ENCODE measurements around the gene RANBP17. TPM values are rescaled to one million over a fixed set of nuclear protein-coding genes. Genes with fewer than 3 reads are reported as not detected.
A peak's percentile ranks its signal among the peaks of the same experiment; 100 is the strongest.

The RANBP17 gene
- total RNA-seq, 2 experiments from 2014 or later, result not detected

- no peaks in the 10 kb centered on the region for H3K9me3 Mint-ChIP-seq
- ChIA-PET CTCF (no interaction called here), POLR2A (no interaction called here)
- no peaks in the 10 kb centered on the region for H3K36me3 ChIP-seq (ENCODE audit: insufficient read depth, low read length)
- peaks cover 55% of the 10 kb centered on the region for H3K27me3 Mint-ChIP-seq
- H3K4me3 Mint-ChIP-seq, result no peak overlapping the region
- H3K27ac Mint-ChIP-seq, result no peak overlapping the region
- H3K27ac ChIP-seq (ENCODE audit: low read depth in 1 of 2, low read length in 2 of 2), result no peak overlapping the region
- DNase-seq (no peak), ATAC-seq (ENCODE audit: poor library complexity) (no peak)
- no peak overlapping the region for H3K4me3 ChIP-seq (ENCODE audit: low read length)
- peaks cover 0 to 8% of the 10 kb centered on the region in 2 experiments for H3K27me3 ChIP-seq (ENCODE audit: control insufficient read depth in 1 of 2, insufficient read depth in 2 of 2, low read length in 2 of 2)
- no peak for TF ChIP-seq CTCF (IDR thresholded peaks at IDR 0.05)
- no peaks in the 10 kb centered on the region for H3K4me1 ChIP-seq (ENCODE audit: insufficient read depth, low read length)
- no peaks in the 10 kb centered on the region for H3K4me1 Mint-ChIP-seq (ENCODE audit: low read depth)
- no peaks in the 10 kb centered on the region for H3K9me3 ChIP-seq (ENCODE audit: control insufficient read depth in 1 of 2, insufficient read depth in 1 of 2, low read length in 2 of 2)
- intact Hi-C loops (cut with DNase I, micrococcal nuclease), result loop anchor here in 1 of 2 experiments (10.0 kb wide), 1 partner anchor 125 kb away; no protein-coding TSS in a partner anchor
- no peaks in the 10 kb centered on the region for H3K36me3 Mint-ChIP-seq (ENCODE audit: low read depth)
Measured at GRCh38 chr5:171330021-171330420, 468.2 kb downstream of the RANBP17 start.

GRCh38 chr5:171335616-171336015, 473.8 kb downstream of the RANBP17 start:
- Mint-ChIP-seq H3K36me3 (ENCODE audit: low read depth) (no peaks in the 10 kb centered on the region), H3K4me3 (no peak overlapping the region), H3K27me3 (peaks cover 50% of the 10 kb centered on the region), H3K27ac (no peak overlapping the region), H3K9me3 (no peaks in the 10 kb centered on the region), H3K4me1 (ENCODE audit: low read depth) (peaks cover 11% of the 10 kb centered on the region)
- Histone ChIP-seq H3K4me1 (ENCODE audit: insufficient read depth, low read length) (peaks cover 9% of the 10 kb centered on the region), H3K9me3 (ENCODE audit: control insufficient read depth in 1 of 2, insufficient read depth in 1 of 2, low read length in 2 of 2) (no peaks in the 10 kb centered on the region), H3K27ac (ENCODE audit: low read depth in 1 of 2, low read length in 2 of 2) (no peak overlapping the region), H3K36me3 (ENCODE audit: insufficient read depth, low read length) (no peaks in the 10 kb centered on the region), H3K27me3 (ENCODE audit: control insufficient read depth in 1 of 2, insufficient read depth in 2 of 2, low read length in 2 of 2) (peaks cover 16 to 26% of the 10 kb centered on the region in 2 experiments), H3K4me3 (ENCODE audit: low read length) (no peak overlapping the region)
- ChIA-PET POLR2A (no interaction called here), CTCF (no interaction called here)
- ATAC-seq (ENCODE audit: poor library complexity), result no peak
- DNase-seq, result no peak
- intact Hi-C loops (cut with DNase I, micrococcal nuclease), result loop anchor here in 1 of 2 experiments (10.0 kb wide), 1 partner anchor 131 kb away; no protein-coding TSS in a partner anchor
- TF ChIP-seq CTCF (IDR thresholded peaks at IDR 0.05), result no peak

- CTCF ChIA-PET, result no interaction called here
- peaks cover 51% of the 10 kb centered on the region for H3K27me3 Mint-ChIP-seq
Measured at GRCh38 chr5:171336521-171337209, 474.8 kb downstream of the RANBP17 start.

More at GRCh38 chr5:171336521-171337209, 474.8 kb downstream of the RANBP17 start:
- no peak overlapping the region for H3K27ac ChIP-seq (ENCODE audit: low read depth in 1 of 2, low read length in 2 of 2)
- H3K36me3 Mint-ChIP-seq (ENCODE audit: low read depth), result no peaks in the 10 kb centered on the region
- peaks cover 9% of the 10 kb centered on the region for H3K4me1 ChIP-seq (ENCODE audit: insufficient read depth, low read length)
- H3K4me3 ChIP-seq (ENCODE audit: low read length), result peak overlapping the region; percentile 31
- no peak for TF ChIP-seq CTCF (IDR thresholded peaks at IDR 0.05)
- H3K9me3 ChIP-seq (ENCODE audit: control insufficient read depth in 1 of 2, insufficient read depth in 1 of 2, low read length in 2 of 2), result no peaks in the 10 kb centered on the region
- H3K27ac Mint-ChIP-seq, result no peak overlapping the region
- POLR2A ChIA-PET, result no interaction called here
- H3K36me3 ChIP-seq (ENCODE audit: insufficient read depth, low read length), result no peaks in the 10 kb centered on the region
- H3K27me3 ChIP-seq (ENCODE audit: control insufficient read depth in 1 of 2, insufficient read depth in 2 of 2, low read length in 2 of 2), result peaks cover 14 to 29% of the 10 kb centered on the region in 2 experiments
- peak in 4 of 14 experiments; percentile 11 to 44 (median 26) for DNase-seq
- H3K4me3 Mint-ChIP-seq, result peak overlapping the region; percentile 62
- ATAC-seq (ENCODE audit: poor library complexity), result no peak
- intact Hi-C loops (cut with DNase I, micrococcal nuclease), result loop anchor here in 1 of 2 experiments (10.0 kb wide), 1 partner anchor 132 kb away; no protein-coding TSS in a partner anchor
- H3K4me1 Mint-ChIP-seq (ENCODE audit: low read depth), result peaks cover 11% of the 10 kb centered on the region
- no peaks in the 10 kb centered on the region for H3K9me3 Mint-ChIP-seq

All from CD4-positive, alpha-beta T cell (primary cell).